K562 (cell line): ENCODE data around the gene HSD11B1. TPM values are rescaled to one million over a fixed set of nuclear protein-coding genes. Genes with fewer than 3 reads are reported as not detected.

Experiments
- ATAC-seq: fragments of 200-7000 bp; cut with Tn5 transposase; 3 replicates; pipeline ENCODE4 v1.9.1; 2020; ENCODE audit warnings: moderate library complexity
- BruUV-seq: library from RNA; stranded (reverse); fragments of 400-500 nt; replicated peaks from 2 replicates; lab custom pipeline; 2021; lab: Mats Ljungman, UMichigan
- CTCF ChIA-PET: fragments of 300-600 bp; formaldehyde crosslinking; extraction: SDS; loops from one replicate; lab custom pipeline; 2021; ENCODE audit warnings: low intra/inter-chr PET ratio; lab: Yijun Ruan, JAX
- POLR2A ChIA-PET: fragments of 300-600, 350-650 bp; sonication (Branson Sonifier 250); formaldehyde crosslinking; extraction: SDS; loops from one replicate; lab custom pipeline; 2021; ENCODE audit warnings: antibody characterized with exemption, inconsistent platforms; lab: Yijun Ruan, JAX
- DNase-seq, 4 experiments: peaks; one replicate each; pipeline versions ENCODE4 v3.0.0 to v3.0.0-alpha.2; 2011 to 2018; ENCODE audit warnings: low spot score in 3 of 4, mixed read lengths in 3 of 4; ENCODE audit errors: extremely low read depth in 1 of 4
- FAIRE-seq: peaks from 2 replicates; lab custom pipeline; 2011; peaks lifted over from hg19 to GRCh38; lab: Jason Lieb, UNC
- H2AFZ ChIP-seq: 2 replicates; pipeline ENCODE4 v1.6.0; 2011; ENCODE audit warnings: low read depth, low read length, control low read depth, inconsistent platforms
- H3K27ac ChIP-seq: fragments of 200-600 bp; 3 replicates; pipeline ENCODE4 v1.8.0; 2011; ENCODE audit warnings: low read depth, mild to moderate bottlenecking, control low read depth, inconsistent platforms, low read length, moderate library complexity, mixed read lengths; ENCODE audit errors: extremely low read depth
- H3K27me3 ChIP-seq, 2 experiments: fragments of 300-600 bp in 1 of 2; 2 replicates in 1 of 2; 3 replicates in 1 of 2; pipeline versions ENCODE4 v1.6.0 to v1.8.0; 2011; ENCODE audit warnings: inconsistent platforms in 2 of 2, low read length in 2 of 2, mild to moderate bottlenecking in 1 of 2, mixed read lengths in 1 of 2, moderate library complexity in 1 of 2; ENCODE audit not compliant: control insufficient read depth in 2 of 2, insufficient read depth in 2 of 2
- H3K36me3 ChIP-seq: fragments of 300-600 bp; 3 replicates; pipeline ENCODE4 v1.8.0; 2011; ENCODE audit warnings: mild to moderate bottlenecking, low read length, inconsistent platforms; ENCODE audit not compliant: control insufficient read depth, insufficient read depth
- H3K4me1 ChIP-seq, 2 experiments: fragments of 200-600 bp in 1 of 2; replicated peaks in 1 of 2; 2 replicates in 1 of 2; 3 replicates in 1 of 2; pipeline versions ENCODE4 v1.5.1 to v1.8.0; 2011; ENCODE audit warnings: inconsistent platforms in 2 of 2, low read length in 2 of 2, mild to moderate bottlenecking in 1 of 2, mixed read lengths in 1 of 2, moderate library complexity in 1 of 2; ENCODE audit not compliant: control insufficient read depth in 2 of 2, insufficient read depth in 2 of 2
- H3K4me2 ChIP-seq: 2 replicates; pipeline ENCODE4 v1.6.1; 2011; ENCODE audit warnings: low read length, control low read depth, inconsistent platforms, mixed read lengths; ENCODE audit not compliant: insufficient read depth
- H3K4me3 ChIP-seq: fragments of 200-600 bp; sonication (generic), shearing (Covaris generic); 2 replicates; pipeline ENCODE4 v1.5.1; 2016; ENCODE audit warnings: control low read depth, inconsistent platforms
- H3K79me2 ChIP-seq: fragments of 200-600 bp; 3 replicates; pipeline ENCODE4 v1.8.0; 2011; ENCODE audit warnings: low read length, inconsistent platforms; ENCODE audit not compliant: control insufficient read depth, insufficient read depth
- H3K9ac ChIP-seq, 2 experiments: 2 replicates each; pipeline versions ENCODE4 v1.6.0 to v1.6.1; 2011; ENCODE audit warnings: low read depth in 2 of 2, low read length in 2 of 2, control low read depth in 1 of 2, inconsistent platforms in 1 of 2, mild to moderate bottlenecking in 1 of 2, mixed read lengths in 1 of 2; ENCODE audit not compliant: insufficient read depth in 1 of 2
- H3K9me1 ChIP-seq: one replicate; pipeline ENCODE4 v1.6.0; 2011; ENCODE audit warnings: inconsistent platforms, mild to moderate bottlenecking, low read length, moderate library complexity; ENCODE audit not compliant: control insufficient read depth, insufficient read depth
- H3K9me3 ChIP-seq: replicated peaks from 2 replicates; pipeline ENCODE4 v1.5.1; 2011; ENCODE audit warnings: low read depth, low read length, inconsistent platforms; ENCODE audit not compliant: control insufficient read depth, insufficient read depth
- H4K20me1 ChIP-seq: replicated peaks from 2 replicates; pipeline ENCODE4 v1.6.1; 2011; ENCODE audit warnings: low read length, inconsistent platforms, mixed read lengths; ENCODE audit not compliant: control insufficient read depth, insufficient read depth
- MAFG ChIP-seq: fragments of 450-650 bp; conservative IDR thresholded peaks from 2 replicates; pipeline ENCODE4 v1.6.1; 2016; ENCODE audit warnings: missing genetic modification characterization, missing compliant biosample characterization
- RAD51 ChIP-seq: fragments of 450-650 bp; IDR thresholded peaks from 2 replicates; pipeline ENCODE4 v1.7.1; 2016; ENCODE audit warnings: low read depth, mild to moderate bottlenecking, borderline replicate concordance
- WGBS: fragments of 100-300 bp; shearing (Covaris generic); methylation state at CpG from one replicate; pipeline ENCODE4 v1.1.6; 2016; ENCODE audit warnings: low coverage, mixed read lengths; ENCODE audit not compliant: insufficient coverage; ENCODE audit errors: missing lambda C conversion rate; 5-methylcytosine and 5-hydroxymethylcytosine counted together
- in situ Hi-C: fragments of 300-500 bp; cut with MboI; formaldehyde crosslinking; loops from 4 replicates; pipeline ENCODE4 v1.15.0; 2018; ENCODE audit warnings: inconsistent platforms, mixed read lengths
- intact Hi-C: fragments of 100-400 bp; cut with micrococcal nuclease; formaldehyde crosslinking; loops from 2 replicates; pipeline ENCODE4 v1.14.2; 2022
- polyA plus RNA-seq, 8 experiments: library from polyadenylated mRNA; depleted of rRNA in 4 of 8; stranded (reverse) in 5 of 8; unstranded in 3 of 8; fragments of >200 nt; fragmentation: Nextera tagmentation in 2 of 8; fragmentation: Illumina TruSeq in 1 of 8; extraction: Ambion mirVana in 2 of 8; extraction: Trizol in 1 of 8; gene quantifications; 2 replicates each; pipeline versions ENCODE4 v1.2.1 to v1.2.3, GENCODE V29; 2011 to 2014; ENCODE audit warnings: inconsistent platforms in 1 of 8, missing spikeins in 1 of 8
- total RNA-seq, 7 experiments: library from RNA; depleted of rRNA in 6 of 7; stranded (reverse); fragments of >200 nt in 6 of 7; fragmentation: Illumina TruSeq in 2 of 7; extraction: Trizol in 2 of 7; gene quantifications; 2 replicates each; pipeline versions ENCODE4 v1.2.1 to v1.2.3, GENCODE V29; 2011 to 2021; ENCODE audit warnings: low replicate concordance in 1 of 7
- TF ChIP-seq, protein P1 (sequence below): IDR thresholded peaks from 2 replicates; pipeline ENCODE4 v1.6.1; 2014; ENCODE audit warnings: antibody characterized with exemption
- TF ChIP-seq, protein P2 (sequence below): fragments of 450-650 bp; formaldehyde crosslinking; IDR thresholded peaks from 2 replicates; pipeline ENCODE4 v1.4.0; 2020; ENCODE audit warnings: mild to moderate bottlenecking

Gene HSD11B1
- total and polyA plus RNA-seq, 9 of the 15 experiments (the other 6 are each of a cell fraction or from before 2014, with no cell fraction given): 0.04 to 0.16 TPM; not detected in 7

DNA sequence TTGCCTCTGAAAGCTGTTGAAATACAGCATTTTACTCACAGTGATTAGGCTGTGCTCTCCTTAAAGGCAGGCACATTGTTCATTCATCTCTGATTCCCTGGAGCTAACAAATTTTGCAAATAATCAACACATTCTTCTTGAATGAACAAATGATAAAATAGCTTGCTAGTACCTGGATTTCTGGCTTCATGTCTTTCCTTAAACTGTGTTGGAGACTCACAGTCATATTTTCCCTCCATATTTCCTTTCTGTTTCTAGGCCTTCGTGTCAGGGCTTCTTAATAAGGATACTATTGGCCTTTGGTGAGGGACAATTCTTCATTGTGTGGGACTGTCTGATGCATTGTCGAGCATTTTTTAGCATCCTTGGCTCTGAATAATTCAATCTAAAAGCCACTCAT is 9.7 kb downstream of the HSD11B1 start:
- ATAC-seq: no peak
- no peak for FAIRE-seq
- in situ Hi-C loops: no loop called here
- H4K20me1 ChIP-seq: no peaks in the 10 kb centered on the region
- CTCF ChIA-PET: no interaction called here
- POLR2A ChIA-PET: no interaction called here
- no TSS peak for BruUV-seq
- no peaks in the 10 kb centered on the region for H3K79me2 ChIP-seq
- peaks cover 7 to 12% of the 10 kb centered on the region in 2 experiments; a peak in 4 of 5 replicates for H3K27me3 ChIP-seq
- no peak overlapping the region for H3K4me3 ChIP-seq
- TF ChIP-seq RAD51 (no peak), MAFG (tag) (no peak)
- TF ChIP-seq, protein P1, sequence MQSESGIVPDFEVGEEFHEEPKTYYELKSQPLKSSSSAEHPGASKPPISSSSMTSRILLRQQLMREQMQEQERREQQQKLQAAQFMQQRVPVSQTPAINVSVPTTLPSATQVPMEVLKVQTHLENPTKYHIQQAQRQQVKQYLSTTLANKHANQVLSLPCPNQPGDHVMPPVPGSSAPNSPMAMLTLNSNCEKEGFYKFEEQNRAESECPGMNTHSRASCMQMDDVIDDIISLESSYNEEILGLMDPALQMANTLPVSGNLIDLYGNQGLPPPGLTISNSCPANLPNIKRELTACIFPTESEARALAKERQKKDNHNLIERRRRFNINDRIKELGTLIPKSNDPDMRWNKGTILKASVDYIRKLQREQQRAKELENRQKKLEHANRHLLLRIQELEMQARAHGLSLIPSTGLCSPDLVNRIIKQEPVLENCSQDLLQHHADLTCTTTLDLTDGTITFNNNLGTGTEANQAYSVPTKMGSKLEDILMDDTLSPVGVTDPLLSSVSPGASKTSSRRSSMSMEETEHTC: no peak
- TF ChIP-seq, protein P2, sequence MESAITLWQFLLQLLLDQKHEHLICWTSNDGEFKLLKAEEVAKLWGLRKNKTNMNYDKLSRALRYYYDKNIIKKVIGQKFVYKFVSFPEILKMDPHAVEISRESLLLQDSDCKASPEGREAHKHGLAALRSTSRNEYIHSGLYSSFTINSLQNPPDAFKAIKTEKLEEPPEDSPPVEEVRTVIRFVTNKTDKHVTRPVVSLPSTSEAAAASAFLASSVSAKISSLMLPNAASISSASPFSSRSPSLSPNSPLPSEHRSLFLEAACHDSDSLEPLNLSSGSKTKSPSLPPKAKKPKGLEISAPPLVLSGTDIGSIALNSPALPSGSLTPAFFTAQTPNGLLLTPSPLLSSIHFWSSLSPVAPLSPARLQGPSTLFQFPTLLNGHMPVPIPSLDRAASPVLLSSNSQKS (CRISPR knock-in tag): no peak
- no peaks in the 10 kb centered on the region for H3K9me1 ChIP-seq
- WGBS: 0% methylated on average over 2 of the region's 2 CpGs
- H3K4me1 ChIP-seq: no peaks in the 10 kb centered on the region
- H3K9me3 ChIP-seq: no peaks in the 10 kb centered on the region
- intact Hi-C loops: no loop called here
- H2AFZ ChIP-seq: no peak overlapping the region
- no peaks in the 10 kb centered on the region for H3K36me3 ChIP-seq
- H3K4me2 ChIP-seq: no peak overlapping the region
- no peak overlapping the region for H3K9ac ChIP-seq
- no peak overlapping the region for H3K27ac ChIP-seq
- DNase-seq: no peak
